ENCODE measurements around the gene SYNPO2.

GRCh38 chr4:118869808-118870342, 18.8 kb upstream of the SYNPO2 start:
- no peak for TF ChIP-seq POLR2AphosphoS5 (IDR thresholded peaks at IDR 0.05; ENCODE audit: low read depth, low read length)
- TF ChIP-seq SIN3A (IDR thresholded peaks at IDR 0.05; ENCODE audit: borderline replicate concordance, insufficient read depth, low read length): no peak
